Regular cardiac myocyte (primary cell): ENCODE results near the gene DDHD1. TPM values are rescaled to one million over a fixed set of nuclear protein-coding genes. Genes with fewer than 3 reads are reported as not detected.

Source experiments
- total RNA-seq: library from RNA; depleted of rRNA; stranded (reverse); fragments of >200 nt; gene quantifications from 2 replicates; pipeline ENCODE4 v1.2.3, GENCODE V29; 2014

The DDHD1 gene
- total RNA-seq, result 12.7 and 18.9 TPM in 2 replicates

GRCh38 chr14:53152887-53153701 is at the start of gene DDHD1:
Gene DDHD1, minus strand, starts transcription at chr14:53153323. Its CDS starts 225 bp downstream, at chr14:53153098.

Other genes with a start within 250 kb of the DDHD1 start
- gene FERMT2, start 202.3 kb downstream of the DDHD1 start, total RNA-seq, result 132 and 143 TPM in 2 replicates